HG02763 (cell line): ENCODE measurements around the gene MARCHF4.

Experiments used
- ATAC-seq: cut with Tn5 transposase; IDR thresholded peaks from one replicate; pipeline ENCODE4 v1.9.1; 2021; ENCODE audit warnings: mild to moderate bottlenecking, moderate library complexity; ENCODE audit not compliant: unreplicated experiment

Gene MARCHF4

GRCh38 chr2:216351172-216351925 lies 20.9 kb downstream of the MARCHF4 start:
- ATAC-seq = no peak

- ATAC-seq = no peak
Observed at GRCh38 chr2:216350214-216350791, 22.0 kb downstream of the MARCHF4 start.

- no peak for ATAC-seq
Observed at GRCh38 chr2:216349366-216349765, 22.9 kb downstream of the MARCHF4 start.

DNA sequence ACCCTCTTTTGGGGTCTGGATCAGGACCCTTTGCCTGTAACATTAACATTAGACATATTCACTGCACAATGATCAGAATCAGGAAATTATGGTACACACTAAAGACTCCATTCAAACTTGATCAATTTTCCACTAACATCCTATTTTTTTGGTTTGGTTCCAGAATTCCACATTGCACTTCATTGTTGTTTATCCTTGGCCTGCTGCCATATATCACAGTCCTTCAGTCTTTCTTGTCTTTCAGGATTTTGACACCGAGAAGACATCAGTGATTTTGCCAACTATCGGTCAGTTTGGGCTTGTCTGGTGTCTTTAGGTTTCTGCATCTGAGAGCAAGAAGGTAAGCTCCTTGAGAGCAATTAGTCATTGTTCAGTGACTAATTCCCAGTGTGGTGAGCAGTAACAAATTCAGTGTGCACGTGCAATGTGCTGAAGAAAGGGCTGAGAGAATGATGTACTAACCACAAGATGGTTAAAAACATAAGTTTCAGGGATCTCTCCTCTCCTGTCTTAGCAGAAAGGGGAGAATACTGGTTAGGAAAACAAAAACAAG lies 23.5 kb downstream of the MARCHF4 start:
- no peak for ATAC-seq

DNA sequence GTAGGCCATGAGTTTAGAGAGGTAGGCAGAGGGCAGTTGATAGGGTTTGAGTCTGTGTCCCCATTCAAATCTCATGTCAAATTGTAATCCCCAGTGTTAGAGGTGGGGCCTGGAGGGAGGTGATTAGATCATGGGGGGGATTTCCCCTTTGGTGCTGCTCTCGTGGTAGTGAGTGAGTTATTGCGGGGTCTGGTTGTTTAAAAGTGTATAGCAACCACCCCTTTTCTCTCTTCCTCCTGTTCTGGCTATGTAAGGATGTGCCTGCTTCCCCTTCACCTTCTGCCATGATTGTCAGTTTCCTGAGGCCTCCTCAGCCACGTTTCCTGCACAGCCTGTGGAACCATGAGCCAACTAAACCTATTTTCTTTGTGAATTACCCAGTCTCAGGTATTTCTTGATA lies 25.5 kb downstream of the MARCHF4 start:
- ATAC-seq = no peak

DNA sequence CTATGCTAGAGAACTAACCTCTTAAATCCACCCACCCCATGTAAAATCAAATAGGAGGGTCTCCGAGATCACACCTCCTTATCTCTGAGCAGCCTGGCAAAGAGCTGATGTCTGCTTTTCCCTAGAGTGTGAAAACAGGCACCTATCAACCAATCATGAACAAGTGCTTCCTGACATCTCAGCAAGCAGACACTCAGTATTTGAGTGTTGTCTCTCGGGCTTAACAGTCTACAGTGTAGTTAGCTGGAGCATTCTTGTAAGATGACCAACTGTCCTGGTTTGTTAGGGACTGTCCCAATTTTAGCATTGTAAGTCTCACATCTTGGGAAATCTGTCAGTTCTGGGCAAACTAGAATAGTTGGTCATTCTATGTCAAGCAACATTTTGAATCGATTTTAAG lies 26.4 kb downstream of the MARCHF4 start:
- no peak for ATAC-seq

- ATAC-seq = no peak
Observed at GRCh38 chr2:216344950-216345300, 27.4 kb downstream of the MARCHF4 start.

DNA sequence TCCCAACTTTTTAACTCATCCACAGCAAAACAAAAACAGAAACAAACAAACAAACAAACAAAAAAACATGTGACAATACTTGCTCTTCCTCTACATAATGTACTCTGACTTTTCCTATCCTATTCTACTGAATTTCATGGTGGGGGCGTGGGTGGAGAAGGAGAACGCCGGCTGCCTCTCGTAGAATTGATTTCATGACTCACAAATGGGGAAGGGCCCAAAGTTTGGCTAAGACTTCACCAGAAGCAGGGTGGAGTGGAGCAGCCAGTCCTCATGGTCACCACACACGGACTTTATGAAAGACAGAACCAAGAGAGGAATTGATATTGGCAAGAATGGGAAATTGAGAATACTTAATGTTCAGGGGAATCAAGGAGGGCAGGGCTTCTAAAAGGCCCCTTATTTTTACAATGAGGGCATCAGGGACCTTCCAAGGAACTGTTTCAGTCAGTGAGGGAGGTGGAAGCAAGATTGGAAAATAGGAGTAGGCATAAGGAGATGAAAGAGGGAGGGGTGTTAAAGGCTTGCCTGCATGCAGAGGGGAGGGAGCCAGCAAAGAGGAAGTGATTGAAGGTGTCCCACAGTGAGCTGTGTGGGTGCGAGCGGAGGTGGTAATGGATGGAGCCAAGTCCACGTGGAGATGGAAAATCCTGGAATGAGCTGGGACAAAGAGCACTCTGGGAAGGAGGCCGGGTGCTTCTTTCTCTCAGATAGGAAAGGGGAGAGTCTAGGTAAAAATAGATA lies 27.9 kb downstream of the MARCHF4 start:
- no peak for ATAC-seq

GRCh38 chr2:216343221-216343980 lies 28.9 kb downstream of the MARCHF4 start:
- ATAC-seq = no peak

DNA sequence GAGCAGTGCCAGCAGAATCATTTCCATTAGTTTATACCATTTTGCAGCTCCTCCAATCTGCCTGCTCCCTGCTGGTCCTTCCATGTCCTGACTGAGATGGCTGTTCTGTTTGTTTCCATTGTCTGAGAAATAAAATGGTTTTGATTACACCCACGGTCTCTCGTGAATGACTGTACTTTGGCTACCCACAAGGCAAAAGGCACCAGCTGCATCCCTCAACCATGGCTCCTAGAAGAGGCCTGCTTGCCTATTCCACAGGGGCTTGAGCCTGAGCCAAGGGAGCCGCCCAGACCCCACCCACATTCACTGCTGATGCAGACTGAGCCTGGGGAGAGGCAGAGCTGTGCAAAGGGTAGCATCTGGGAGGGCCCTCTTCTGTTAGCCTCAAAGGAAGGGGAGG lies 31.2 kb downstream of the MARCHF4 start:
- no peak for ATAC-seq

DNA sequence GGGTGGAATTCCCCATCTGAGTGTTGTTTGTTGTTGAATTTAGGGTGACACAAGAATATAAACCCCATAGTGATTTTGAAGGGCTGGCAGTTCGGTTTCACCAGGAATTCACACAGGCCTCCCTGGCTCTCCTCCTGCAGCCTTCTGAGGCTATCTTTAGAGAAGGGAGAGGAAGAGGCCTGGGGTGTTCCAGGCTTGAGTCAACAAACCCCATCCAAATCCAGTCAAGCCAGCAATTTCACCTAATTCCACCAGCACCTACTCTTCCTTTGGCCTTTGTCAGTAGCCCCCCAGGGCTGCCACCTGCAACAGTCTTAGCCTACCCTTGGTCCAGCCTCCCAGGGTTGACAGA lies 32.0 kb downstream of the MARCHF4 start:
- ATAC-seq = no peak

GRCh38 chr2:216339456-216340279 lies 32.6 kb downstream of the MARCHF4 start:
- ATAC-seq = no peak

GRCh38 chr2:216335252-216335651 lies 37.0 kb downstream of the MARCHF4 start:
- no peak for ATAC-seq

GRCh38 chr2:216328347-216328746 lies 43.9 kb downstream of the MARCHF4 start:
- no peak for ATAC-seq

DNA sequence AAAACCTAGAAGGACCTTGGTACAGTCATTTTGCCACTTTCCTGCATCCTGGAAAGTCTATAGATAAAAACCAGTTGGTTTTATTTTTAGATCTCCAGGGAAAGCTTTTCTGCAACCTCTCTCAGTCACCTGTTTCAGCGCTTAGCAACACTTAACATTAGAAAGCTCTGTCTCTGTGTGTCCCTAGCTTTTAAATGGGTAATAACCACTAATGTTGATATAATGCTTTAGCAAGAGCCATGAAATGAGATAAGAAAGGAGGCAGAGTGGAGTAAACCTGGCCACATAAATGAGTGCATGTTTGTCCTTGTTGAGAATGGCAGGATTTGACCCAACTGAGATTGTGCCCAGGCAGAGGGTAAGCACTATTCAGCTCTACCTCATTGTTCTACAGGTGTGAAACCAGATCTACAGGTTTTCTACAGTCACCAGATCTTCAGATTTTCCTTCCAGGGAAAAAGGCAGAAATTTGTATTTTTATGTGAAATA lies 44.8 kb downstream of the MARCHF4 start:
- ATAC-seq = no peak
